ENCODE measurements around the gene CCNI. TPM values are rescaled to one million over a fixed set of nuclear protein-coding genes. Genes with fewer than 3 reads are reported as not detected.

CCNI gene
- total RNA-seq, 1 experiment from 2014 or later, result 208 TPM

GRCh38 chr4:77121736-77122240, 46.0 kb upstream of the CCNI start:
- CTCF ChIA-PET, result interaction anchor here (1.3 kb wide), 1 partner anchor 82 kb away, joined by 7 read pairs; no protein-coding TSS in a partner anchor
- Histone ChIP-seq H3K27me3 (ENCODE audit: insufficient read depth, low read length) (no peaks in the 10 kb centered on the region), H3K4me1 (ENCODE audit: control insufficient read depth in 1 of 2, insufficient read depth in 2 of 2, low read length in 2 of 2) (no peaks in the 10 kb centered on the region), H3K4me3 (replicated peaks in 1 of 2; ENCODE audit: low read depth in 1 of 2, low read length in 2 of 2) (no peak overlapping the region), H3K27ac (ENCODE audit: low read depth, low read length) (no peak overlapping the region), H3K36me3 (ENCODE audit: control insufficient read depth in 1 of 2, insufficient read depth in 2 of 2, low read length in 2 of 2) (no peaks in the 10 kb centered on the region), H3K9ac (ENCODE audit: low read length) (no peak overlapping the region), H2AFZ (ENCODE audit: low read depth, low read length, poor library complexity, severe bottlenecking) (no peak overlapping the region), H3K79me2 (ENCODE audit: insufficient read depth, low read length) (no peaks in the 10 kb centered on the region), H3K9me2 (ENCODE audit: insufficient read depth) (no peaks in the 10 kb centered on the region), H3K9me3 (ENCODE audit: control insufficient read depth in 1 of 2, insufficient read depth in 1 of 2, low read depth in 1 of 2, low read length in 2 of 2) (no peaks in the 10 kb centered on the region), H3K4me2 (ENCODE audit: low read length) (no peak overlapping the region), H4K20me1 (ENCODE audit: insufficient read depth) (no peaks in the 10 kb centered on the region)
- RAD21 ChIA-PET (ENCODE audit: low non-redundant PET in 1 of 2, low total read pairs in 2 of 2, uncharacterized antibody in 2 of 2, unreplicated experiment in 2 of 2), result no interaction called here
- BruUV-seq (replicated peaks), result no TSS peak
- intact Hi-C loops (cut with micrococcal nuclease), result no loop called here
- DNase-seq (ENCODE audit: low read depth, low spot score) (no peak), ATAC-seq (no peak)
- POLR2A ChIA-PET, result no interaction called here
- TF ChIP-seq POLR2A (IDR thresholded peaks at IDR 0.05; ENCODE audit: borderline replicate concordance, extremely low read depth, insufficient read depth, insufficient read length), result no peak

- H3K4me2 ChIP-seq (ENCODE audit: low read length), result no peak overlapping the region
- H3K9ac ChIP-seq (ENCODE audit: low read length), result no peak overlapping the region
- no peaks in the 10 kb centered on the region for H3K4me1 ChIP-seq (ENCODE audit: control insufficient read depth in 1 of 2, insufficient read depth in 2 of 2, low read length in 2 of 2)
- no peaks in the 10 kb centered on the region for H3K27me3 ChIP-seq (ENCODE audit: insufficient read depth, low read length)
- DNase-seq (ENCODE audit: low read depth, low spot score) (no peak), ATAC-seq (peak; percentile 36; the same call in 1 of the 2 replicates)
- no peak overlapping the region for H3K4me3 ChIP-seq (replicated peaks in 1 of 2; ENCODE audit: low read depth in 1 of 2, low read length in 2 of 2)
- H3K79me2 ChIP-seq (ENCODE audit: insufficient read depth, low read length), result no peaks in the 10 kb centered on the region
- RAD21 ChIA-PET (ENCODE audit: low non-redundant PET in 1 of 2, low total read pairs in 2 of 2, uncharacterized antibody in 2 of 2, unreplicated experiment in 2 of 2), result interaction anchor here in 1 of 2 experiments (1.3 kb wide), 1 partner anchor 82 kb away, joined by 4 read pairs; no protein-coding TSS in a partner anchor
- no TSS peak for BruUV-seq (replicated peaks)
- CTCF ChIA-PET, result interaction anchor here (1.3 kb wide), 1 partner anchor 83 kb away, joined by 7 read pairs; no protein-coding TSS in a partner anchor
- POLR2A ChIA-PET, result no interaction called here
- no peak overlapping the region for H3K27ac ChIP-seq (ENCODE audit: low read depth, low read length)
- no peaks in the 10 kb centered on the region for H3K36me3 ChIP-seq (ENCODE audit: control insufficient read depth in 1 of 2, insufficient read depth in 2 of 2, low read length in 2 of 2)
- no peak overlapping the region for H2AFZ ChIP-seq (ENCODE audit: low read depth, low read length, poor library complexity, severe bottlenecking)
- no peaks in the 10 kb centered on the region for H4K20me1 ChIP-seq (ENCODE audit: insufficient read depth)
- no peaks in the 10 kb centered on the region for H3K9me2 ChIP-seq (ENCODE audit: insufficient read depth)
- no peaks in the 10 kb centered on the region for H3K9me3 ChIP-seq (ENCODE audit: control insufficient read depth in 1 of 2, insufficient read depth in 1 of 2, low read depth in 1 of 2, low read length in 2 of 2)
- intact Hi-C loops (cut with micrococcal nuclease), result no loop called here
- peak; percentile 31; the same call in 1 of the 2 replicates for TF ChIP-seq RAD21 (IDR thresholded peaks at IDR 0.05; ENCODE audit: low read depth)
- TF ChIP-seq SIN3A (IDR thresholded peaks at IDR 0.05; ENCODE audit: low read depth), result no peak
- TF ChIP-seq EGR1 (IDR thresholded peaks at IDR 0.05; ENCODE audit: low read depth), result no peak
- no peak for TF ChIP-seq MAX (IDR thresholded peaks at IDR 0.05)
- no peak for TF ChIP-seq EZH2phosphoT487 (IDR thresholded peaks at IDR 0.05; ENCODE audit: borderline replicate concordance)
- no peak for TF ChIP-seq FOSL1 (IDR thresholded peaks at IDR 0.05; ENCODE audit: low read depth)
- peak in 1 of 3 experiments; percentile 8; a peak in 1 of 6 replicates for TF ChIP-seq CTCF (IDR thresholded peaks at IDR 0.05 in 2 of 3, conservative IDR thresholded peaks at IDR 0.05 in 1 of 3; ENCODE audit: borderline replicate concordance in 1 of 3, insufficient read depth in 1 of 3, low read depth in 2 of 3, low read length in 2 of 3)
- TF ChIP-seq POLR2A (IDR thresholded peaks at IDR 0.05; ENCODE audit: borderline replicate concordance, extremely low read depth, insufficient read depth, insufficient read length), result no peak
- no peak for TF ChIP-seq TCF7L2 (IDR thresholded peaks at IDR 0.05; ENCODE audit: borderline replicate concordance, extremely low read depth, insufficient read depth, insufficient read length)
- no peak for TF ChIP-seq EZH2 (IDR thresholded peaks at IDR 0.05)
- no peak for TF ChIP-seq SRF (IDR thresholded peaks at IDR 0.05; ENCODE audit: low read depth)
- TF ChIP-seq JUND (IDR thresholded peaks at IDR 0.05), result no peak
- TF ChIP-seq SP1 (IDR thresholded peaks at IDR 0.05; ENCODE audit: low read depth), result no peak
- no peak for TF ChIP-seq ZFX (IDR thresholded peaks at IDR 0.05)
- no peak for TF ChIP-seq CBX3 (IDR thresholded peaks at IDR 0.05; ENCODE audit: low read depth)
Observed at GRCh38 chr4:77120886-77121508, 45.2 kb upstream of the CCNI start.
